NT2/D1 (cell line): ENCODE results near the gene MYPN.

Experiments
- YY1 ChIP-seq: IDR thresholded peaks from 2 replicates; pipeline ENCODE4 v1.6.1; 2011; ENCODE audit not compliant: insufficient read length, insufficient read depth
- ZNF274 ChIP-seq: IDR thresholded peaks from 2 replicates; pipeline ENCODE4 v1.6.1; 2011; ENCODE audit warnings: mild to moderate bottlenecking, low read depth, low read length

DNA sequence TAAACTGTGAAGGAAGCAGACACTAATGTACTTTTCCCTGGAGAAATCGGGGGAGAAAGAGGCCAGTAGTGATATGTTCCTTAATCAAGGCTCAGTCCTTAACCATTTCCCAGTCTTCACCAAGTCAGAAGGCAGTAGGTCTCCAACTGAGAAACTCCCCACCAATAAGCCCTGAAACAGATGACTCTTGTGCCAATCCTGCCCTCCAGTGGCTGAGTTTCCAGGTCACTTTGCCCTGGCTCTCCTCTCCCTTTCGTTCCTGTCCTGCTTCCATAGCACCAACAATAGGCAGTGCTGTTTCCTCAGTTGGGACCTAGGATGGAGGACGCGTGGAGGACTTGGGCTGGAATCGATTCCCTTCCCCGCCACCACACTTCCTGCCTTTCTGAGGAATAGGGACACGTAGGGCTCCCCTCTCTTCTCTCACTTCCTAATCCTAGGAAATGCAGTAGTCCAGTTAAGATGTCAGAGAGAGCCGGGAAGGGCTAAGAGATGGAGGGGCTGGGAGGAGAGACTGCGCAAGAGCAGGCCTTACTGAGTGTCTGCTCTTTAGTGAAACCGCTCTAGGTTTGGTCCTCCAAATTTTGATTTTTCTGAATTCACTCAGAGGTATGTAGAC, 99.2 kb downstream of the MYPN start:
- TF ChIP-seq YY1 (no peak), ZNF274 (no peak)
